ENCODE results near the gene ANKRD18A. TPM values are rescaled to one million over a fixed set of nuclear protein-coding genes. Genes with fewer than 3 reads are reported as not detected.
A peak's percentile ranks its signal among the peaks of the same experiment; 100 is the strongest.
"Not testable (repeated sequence)": the region's sequence is repeated elsewhere in the genome, so short reads cannot be mapped to it uniquely, and the experiment has no call there.

ANKRD18A gene
- total RNA-seq, 1 donor from 2014 or later, result 7.1 TPM

DNA sequence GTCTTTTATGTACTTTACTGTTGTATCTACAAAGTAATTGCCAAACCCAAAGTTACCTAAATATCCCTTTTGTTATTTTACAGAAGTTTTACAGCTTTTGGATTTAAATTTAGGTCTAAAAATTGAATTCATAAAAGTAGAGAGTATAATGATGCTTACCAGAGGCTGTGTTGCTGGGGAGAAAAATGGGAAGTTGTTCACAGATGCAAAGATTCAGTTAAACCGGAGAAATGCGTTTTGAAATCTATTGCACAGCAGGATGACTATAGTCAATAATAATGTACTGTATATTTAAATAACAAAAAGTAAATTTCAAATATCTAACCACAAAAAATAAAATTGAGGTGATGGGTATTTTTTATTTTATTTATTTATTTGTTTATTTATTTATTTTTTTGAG is 2.6 kb upstream of the ANKRD18A start:
- Mint-ChIP-seq H3K4me3 (peak overlapping the region; percentile 81), H3K27ac (no peak overlapping the region), H3K4me1 (ENCODE audit: unreplicated experiment) (peaks cover 4% of the 10 kb centered on the region), H3K27me3 (peaks cover 66% of the 10 kb centered on the region), H3K36me3 (no peaks in the 10 kb centered on the region), H3K9me3 (peaks cover 9% of the 10 kb centered on the region)
- no peak for DNase-seq (ENCODE audit: extremely low spot score, unreplicated experiment)
- TF ChIP-seq, protein P1, sequence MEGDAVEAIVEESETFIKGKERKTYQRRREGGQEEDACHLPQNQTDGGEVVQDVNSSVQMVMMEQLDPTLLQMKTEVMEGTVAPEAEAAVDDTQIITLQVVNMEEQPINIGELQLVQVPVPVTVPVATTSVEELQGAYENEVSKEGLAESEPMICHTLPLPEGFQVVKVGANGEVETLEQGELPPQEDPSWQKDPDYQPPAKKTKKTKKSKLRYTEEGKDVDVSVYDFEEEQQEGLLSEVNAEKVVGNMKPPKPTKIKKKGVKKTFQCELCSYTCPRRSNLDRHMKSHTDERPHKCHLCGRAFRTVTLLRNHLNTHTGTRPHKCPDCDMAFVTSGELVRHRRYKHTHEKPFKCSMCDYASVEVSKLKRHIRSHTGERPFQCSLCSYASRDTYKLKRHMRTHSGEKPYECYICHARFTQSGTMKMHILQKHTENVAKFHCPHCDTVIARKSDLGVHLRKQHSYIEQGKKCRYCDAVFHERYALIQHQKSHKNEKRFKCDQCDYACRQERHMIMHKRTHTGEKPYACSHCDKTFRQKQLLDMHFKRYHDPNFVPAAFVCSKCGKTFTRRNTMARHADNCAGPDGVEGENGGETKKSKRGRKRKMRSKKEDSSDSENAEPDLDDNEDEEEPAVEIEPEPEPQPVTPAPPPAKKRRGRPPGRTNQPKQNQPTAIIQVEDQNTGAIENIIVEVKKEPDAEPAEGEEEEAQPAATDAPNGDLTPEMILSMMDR (conservative IDR thresholded peaks at IDR 0.05), result no peak

DNA sequence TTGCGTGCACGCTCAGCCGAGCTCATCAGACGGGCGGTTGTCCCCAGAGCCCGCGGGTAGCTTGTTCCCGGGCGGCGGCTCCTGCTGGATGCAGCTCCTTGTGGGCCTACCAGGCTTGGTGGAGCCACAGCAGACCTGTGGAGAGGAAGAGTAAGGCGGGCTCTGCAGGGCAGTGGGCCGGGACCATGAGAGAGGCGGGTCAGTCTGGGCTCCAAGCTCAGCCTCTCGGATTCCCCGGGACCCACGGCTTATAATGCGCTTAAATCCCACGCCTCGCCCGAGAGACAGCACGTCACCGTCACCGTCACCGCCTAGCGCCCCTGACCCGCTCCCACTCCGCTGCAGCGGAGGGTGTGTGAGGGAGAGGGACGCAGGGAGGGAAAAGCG is 1.9 kb upstream of the ANKRD18A start:
- no peak for DNase-seq (ENCODE audit: extremely low spot score, unreplicated experiment)
- H3K4me1 Mint-ChIP-seq (ENCODE audit: unreplicated experiment), result peaks cover 4% of the 10 kb centered on the region
- no peak overlapping the region for H3K27ac Mint-ChIP-seq
- peaks cover 71% of the 10 kb centered on the region for H3K27me3 Mint-ChIP-seq
- TF ChIP-seq, protein P1 (conservative IDR thresholded peaks at IDR 0.05), result no peak
- peak overlapping the region; percentile 81 for H3K4me3 Mint-ChIP-seq
- peaks cover 9% of the 10 kb centered on the region for H3K9me3 Mint-ChIP-seq
- no peaks in the 10 kb centered on the region for H3K36me3 Mint-ChIP-seq

DNA sequence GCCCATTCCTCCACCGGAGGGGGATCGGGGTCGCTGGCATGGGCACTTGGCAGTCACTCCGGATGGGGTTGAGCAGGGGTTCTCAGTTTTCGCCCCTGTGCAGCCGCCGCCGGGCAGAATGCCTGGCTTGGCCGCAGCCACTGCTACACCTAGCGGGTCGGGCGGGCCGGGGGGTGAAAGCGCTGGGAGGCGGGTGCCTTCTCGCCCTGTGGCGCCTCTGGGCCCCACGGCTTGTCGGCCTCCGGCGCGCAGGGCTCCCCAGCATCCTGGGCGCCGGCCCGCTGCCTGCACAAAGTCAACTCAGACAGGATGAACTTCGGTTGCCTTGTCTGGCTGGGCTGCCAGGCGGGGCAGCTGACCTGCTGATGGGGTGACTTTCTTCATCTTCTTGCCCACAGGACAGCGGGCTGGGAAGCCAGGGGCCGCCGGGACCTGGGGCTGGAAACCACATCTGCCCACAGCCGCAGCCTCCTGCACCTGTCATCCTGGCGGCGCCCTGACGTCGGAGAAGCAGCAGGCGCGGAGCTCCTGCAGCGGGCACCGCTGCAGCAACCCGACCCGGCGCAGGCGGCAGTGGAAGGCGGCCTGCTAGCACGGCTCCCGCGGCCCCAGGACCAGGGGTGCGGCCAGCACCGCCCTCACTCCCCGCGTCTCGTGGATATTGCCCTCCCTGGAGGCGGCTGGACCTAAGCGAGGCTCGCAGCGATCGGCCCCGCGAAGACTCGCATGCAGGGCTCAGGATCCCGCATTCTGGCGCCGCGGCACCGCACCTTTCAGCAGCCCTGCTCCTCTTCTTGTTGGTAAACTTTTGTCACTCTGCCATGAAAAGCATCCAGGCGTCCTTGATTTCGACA is 1.3 kb upstream of the ANKRD18A start:
- H3K27ac Mint-ChIP-seq, result no peak overlapping the region
- peak overlapping the region; percentile 81 for H3K4me3 Mint-ChIP-seq
- H3K27me3 Mint-ChIP-seq, result peaks cover 70% of the 10 kb centered on the region
- DNase-seq (ENCODE audit: extremely low spot score, unreplicated experiment), result no peak
- peaks cover 9% of the 10 kb centered on the region for H3K9me3 Mint-ChIP-seq
- peaks cover 4% of the 10 kb centered on the region for H3K4me1 Mint-ChIP-seq (ENCODE audit: unreplicated experiment)
- TF ChIP-seq, protein P1 (conservative IDR thresholded peaks at IDR 0.05), result no peak
- H3K36me3 Mint-ChIP-seq, result no peaks in the 10 kb centered on the region

DNA sequence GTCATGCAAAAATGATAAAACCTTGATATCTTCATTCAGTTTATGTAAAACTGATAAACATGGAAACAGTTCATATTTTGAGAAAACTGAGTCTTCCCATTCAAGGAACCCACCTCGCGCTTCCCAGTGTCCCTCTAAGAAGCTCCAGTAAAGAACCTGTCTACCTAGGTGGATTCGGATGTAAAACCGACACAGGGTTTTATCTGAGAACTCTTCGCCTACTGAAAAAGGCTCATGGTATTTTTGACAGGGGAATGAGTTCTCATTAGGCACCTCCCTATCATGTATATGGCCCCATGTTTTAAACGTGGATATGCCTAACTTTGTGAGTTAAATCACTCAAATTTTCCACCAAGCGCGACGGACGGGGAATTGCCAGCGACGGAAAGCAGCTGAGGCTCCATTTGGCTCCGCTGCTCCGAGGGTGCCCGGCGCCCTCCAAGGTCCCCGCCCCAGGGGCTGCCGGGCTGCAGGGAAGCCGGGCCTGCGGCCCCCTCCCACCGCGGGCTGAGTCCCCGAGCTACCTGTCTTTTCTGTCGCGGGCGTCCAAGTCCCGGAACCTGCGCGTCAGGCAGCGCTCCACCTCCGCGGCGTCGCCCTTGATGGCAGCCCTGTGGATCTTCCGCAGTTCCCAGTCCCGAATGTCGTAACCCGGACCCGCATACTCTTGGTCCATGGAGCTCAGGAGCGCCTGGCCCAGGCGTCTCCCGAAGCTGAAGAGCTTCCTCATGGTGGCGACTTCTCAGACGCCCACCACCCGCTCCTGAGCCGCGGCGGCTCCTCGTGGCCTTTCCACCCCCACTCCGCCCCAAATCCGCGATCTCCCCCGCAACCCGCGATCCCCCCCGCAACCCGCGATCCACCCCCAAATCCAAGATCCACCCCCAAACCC is 594 bp downstream of the ANKRD18A start:
- DNase-seq (ENCODE audit: extremely low spot score, unreplicated experiment), result no peak
- H3K36me3 Mint-ChIP-seq, result no peaks in the 10 kb centered on the region
- no peak overlapping the region for H3K27ac Mint-ChIP-seq

DNA sequence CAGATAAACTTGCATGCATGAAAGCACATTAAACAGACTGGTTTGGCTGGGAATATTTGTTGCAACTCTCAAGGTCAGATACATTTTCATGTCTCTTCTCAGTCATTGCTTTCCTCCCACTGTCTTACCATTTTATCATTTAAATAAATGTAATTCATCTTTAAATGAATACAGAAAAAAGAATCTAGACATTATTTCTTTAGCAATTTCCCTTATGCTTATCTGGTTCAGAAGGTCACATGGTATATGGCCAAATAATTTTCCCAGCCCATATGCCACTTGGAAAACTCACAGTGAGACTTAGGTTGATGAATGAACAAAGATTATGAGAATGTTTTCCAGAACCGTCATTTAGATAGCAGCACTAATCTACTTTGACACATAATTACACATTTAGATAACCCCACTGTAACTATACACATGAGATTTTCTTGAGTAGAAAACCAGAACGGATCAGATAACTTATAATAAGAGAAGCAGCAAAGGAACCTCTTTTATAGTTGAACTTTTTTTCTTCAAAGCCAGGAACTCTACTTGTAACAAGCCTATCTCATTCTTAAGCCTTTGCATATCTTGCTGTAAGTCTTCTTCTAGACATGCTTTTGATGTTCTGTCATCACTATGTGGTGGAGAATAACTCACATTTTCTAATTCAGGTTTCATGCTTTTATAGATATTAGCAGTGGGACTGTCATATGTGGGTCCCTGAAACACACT is 22.2 kb downstream of the ANKRD18A start:
- H3K9me3 Mint-ChIP-seq; H3K4me3 Mint-ChIP-seq; DNase-seq (ENCODE audit: extremely low spot score, unreplicated experiment); H3K36me3 Mint-ChIP-seq; H3K27me3 Mint-ChIP-seq; H3K4me1 Mint-ChIP-seq (ENCODE audit: unreplicated experiment); H3K27ac Mint-ChIP-seq: not testable (repeated sequence)

More for the DNA sequence above, 594 bp downstream of the ANKRD18A start:
- Mint-ChIP-seq H3K4me1 (ENCODE audit: unreplicated experiment) (peaks cover 4% of the 10 kb centered on the region), H3K4me3 (peak overlapping the region; percentile 93), H3K9me3 (peaks cover 9% of the 10 kb centered on the region), H3K27me3 (peaks cover 73% of the 10 kb centered on the region)
- TF ChIP-seq, protein P1 (conservative IDR thresholded peaks at IDR 0.05), result no peak

DNA sequence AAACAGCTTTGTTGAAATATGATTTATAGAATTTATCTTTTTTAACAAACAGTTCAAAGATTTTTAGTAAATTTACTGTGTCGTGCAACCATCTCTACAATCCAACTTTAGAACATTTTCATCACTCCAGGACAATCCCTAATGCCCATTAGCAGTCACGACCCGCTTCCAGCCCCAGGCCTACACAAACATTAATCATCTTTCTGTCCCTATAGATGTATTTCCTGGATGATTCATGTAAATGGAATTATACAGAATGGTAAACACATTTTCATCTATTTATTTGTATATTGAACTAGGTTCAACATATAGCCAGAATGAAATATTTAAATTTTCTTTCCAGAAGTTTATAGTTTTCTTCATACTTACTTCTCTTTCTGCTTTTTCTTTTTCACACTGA is 25.3 kb downstream of the ANKRD18A start:
- H3K4me1 Mint-ChIP-seq (ENCODE audit: unreplicated experiment); H3K4me3 Mint-ChIP-seq; H3K27me3 Mint-ChIP-seq; H3K36me3 Mint-ChIP-seq; DNase-seq (ENCODE audit: extremely low spot score, unreplicated experiment); H3K9me3 Mint-ChIP-seq; H3K27ac Mint-ChIP-seq: not testable (repeated sequence)

DNA sequence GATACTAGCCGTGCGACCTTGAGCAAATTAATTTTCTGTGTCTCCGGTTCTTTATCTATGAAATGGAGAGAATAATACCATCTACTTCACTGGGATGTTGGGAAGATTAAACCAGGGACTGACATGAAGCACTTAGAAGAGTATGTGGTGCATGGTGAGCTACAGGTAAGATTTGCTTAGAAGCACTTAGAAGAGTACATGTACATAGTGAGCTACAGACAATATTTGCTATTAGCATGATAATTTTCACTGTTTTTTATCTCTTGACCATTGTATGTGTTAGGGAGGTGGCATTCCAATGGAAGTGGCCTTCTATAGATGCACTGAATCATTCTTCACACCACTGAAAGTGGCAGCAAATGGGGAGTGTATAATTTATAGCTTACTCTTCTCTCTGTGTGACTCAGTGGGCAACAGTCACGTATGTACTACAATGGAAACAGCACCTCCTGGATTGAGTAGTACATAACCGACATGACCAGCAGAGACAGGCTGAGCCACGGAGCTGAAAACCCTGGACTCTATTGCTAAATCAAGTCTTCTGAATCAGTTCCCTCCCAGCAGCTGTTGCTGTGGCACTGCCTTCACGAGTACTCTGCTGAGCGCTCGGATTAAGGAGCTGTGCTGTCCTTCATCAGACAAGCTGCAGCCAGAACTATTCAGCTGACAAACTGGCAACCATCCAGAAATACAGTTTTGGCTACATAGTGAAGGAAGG is 28.9 kb downstream of the ANKRD18A start:
- H3K9me3 Mint-ChIP-seq; H3K27me3 Mint-ChIP-seq; DNase-seq (ENCODE audit: extremely low spot score, unreplicated experiment); H3K36me3 Mint-ChIP-seq; H3K4me3 Mint-ChIP-seq; H3K27ac Mint-ChIP-seq; H3K4me1 Mint-ChIP-seq (ENCODE audit: unreplicated experiment): not testable (repeated sequence)

DNA sequence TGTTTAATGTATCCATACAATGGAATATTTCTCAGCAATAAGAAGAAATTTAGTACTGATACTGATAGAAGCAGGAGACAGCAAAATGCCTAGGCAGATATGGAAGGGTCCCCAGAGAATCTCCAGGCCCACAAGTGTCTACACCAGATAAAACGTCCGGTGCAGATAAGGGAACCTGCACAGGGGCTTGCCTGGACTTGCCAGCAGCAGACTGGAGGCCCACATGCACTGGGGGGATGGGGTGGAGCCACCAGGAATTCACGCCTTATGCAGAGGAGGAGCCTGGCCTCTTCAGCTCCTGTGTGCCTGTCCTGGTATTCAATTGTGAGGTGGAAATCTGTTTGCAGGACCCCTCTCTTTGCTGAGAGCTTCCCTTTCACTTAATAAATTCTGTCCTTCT is 36.6 kb downstream of the ANKRD18A start:
- not testable (repeated sequence) for H3K27ac Mint-ChIP-seq; H3K4me3 Mint-ChIP-seq; H3K27me3 Mint-ChIP-seq; H3K4me1 Mint-ChIP-seq (ENCODE audit: unreplicated experiment); H3K36me3 Mint-ChIP-seq; H3K9me3 Mint-ChIP-seq; DNase-seq (ENCODE audit: extremely low spot score, unreplicated experiment)

Data from type B pancreatic cell (in vitro differentiated cells).